Prostate gland (tissue), 2 donors: ENCODE results near the gene FAM151B.

Experiments used
- POLR2A ChIP-seq: fragments of 450-650 bp; IDR thresholded peaks from one replicate; pipeline ENCODE4 v1.6.1; 2016; ENCODE audit warnings: antibody characterized with exemption, mild to moderate bottlenecking
- TF ChIP-seq, protein P1 (sequence below), 4 experiments: fragments of 200-600 bp in 2 of 4; fragments of 450-650 bp in 2 of 4; sonication (generic) in 2 of 4; IDR thresholded peaks; 1 replicate in 3 of 4; 2 replicates in 1 of 4; pipeline ENCODE4 v1.5.1; 2016 to 2019; ENCODE audit warnings: antibody characterized with exemption in 4 of 4, mild to moderate bottlenecking in 2 of 4, moderate library complexity in 2 of 4

DNA sequence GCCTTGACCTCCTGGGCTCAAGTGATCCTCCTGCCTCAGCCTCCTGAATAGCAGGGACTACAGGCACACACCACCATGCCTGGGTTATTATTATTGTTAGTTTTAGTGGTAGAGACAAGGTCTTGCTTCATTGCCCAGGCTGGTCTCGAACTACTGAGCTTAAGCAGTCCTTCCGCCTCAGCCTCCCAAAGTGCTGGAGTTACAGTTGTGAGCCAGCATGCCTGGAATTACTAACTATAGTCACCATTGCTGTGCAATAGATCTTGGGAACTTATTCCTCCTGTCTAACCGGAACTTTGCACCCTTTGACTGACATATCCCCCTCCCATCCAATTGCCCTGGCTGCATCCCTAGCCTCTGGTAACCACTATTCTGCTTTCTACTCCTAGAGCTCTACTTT, 3.4 kb downstream of the FAM151B start:
- TF ChIP-seq, protein P1, sequence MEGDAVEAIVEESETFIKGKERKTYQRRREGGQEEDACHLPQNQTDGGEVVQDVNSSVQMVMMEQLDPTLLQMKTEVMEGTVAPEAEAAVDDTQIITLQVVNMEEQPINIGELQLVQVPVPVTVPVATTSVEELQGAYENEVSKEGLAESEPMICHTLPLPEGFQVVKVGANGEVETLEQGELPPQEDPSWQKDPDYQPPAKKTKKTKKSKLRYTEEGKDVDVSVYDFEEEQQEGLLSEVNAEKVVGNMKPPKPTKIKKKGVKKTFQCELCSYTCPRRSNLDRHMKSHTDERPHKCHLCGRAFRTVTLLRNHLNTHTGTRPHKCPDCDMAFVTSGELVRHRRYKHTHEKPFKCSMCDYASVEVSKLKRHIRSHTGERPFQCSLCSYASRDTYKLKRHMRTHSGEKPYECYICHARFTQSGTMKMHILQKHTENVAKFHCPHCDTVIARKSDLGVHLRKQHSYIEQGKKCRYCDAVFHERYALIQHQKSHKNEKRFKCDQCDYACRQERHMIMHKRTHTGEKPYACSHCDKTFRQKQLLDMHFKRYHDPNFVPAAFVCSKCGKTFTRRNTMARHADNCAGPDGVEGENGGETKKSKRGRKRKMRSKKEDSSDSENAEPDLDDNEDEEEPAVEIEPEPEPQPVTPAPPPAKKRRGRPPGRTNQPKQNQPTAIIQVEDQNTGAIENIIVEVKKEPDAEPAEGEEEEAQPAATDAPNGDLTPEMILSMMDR (IDR thresholded peaks at IDR 0.05) = no peak
- no peak for TF ChIP-seq POLR2A
